GM12864 (cell line): ENCODE data around the gene ANP32A.

Experiments used
- DNase-seq: peaks from one replicate; pipeline ENCODE4 v3.0.0-alpha.2; 2011; ENCODE audit warnings: low read depth
- H3K4me3 ChIP-seq: 2 replicates; pipeline ENCODE4 v1.5.1; 2011; ENCODE audit warnings: mild to moderate bottlenecking, low read depth, low read length, control low read depth
- TF ChIP-seq, protein P1 (sequence below): IDR thresholded peaks from 2 replicates; pipeline ENCODE4 v1.5.1; 2011; ENCODE audit warnings: low read depth, mild to moderate bottlenecking, moderate library complexity, low read length, control low read depth, inconsistent platforms; ENCODE audit errors: missing control alignments

ANP32A gene

DNA sequence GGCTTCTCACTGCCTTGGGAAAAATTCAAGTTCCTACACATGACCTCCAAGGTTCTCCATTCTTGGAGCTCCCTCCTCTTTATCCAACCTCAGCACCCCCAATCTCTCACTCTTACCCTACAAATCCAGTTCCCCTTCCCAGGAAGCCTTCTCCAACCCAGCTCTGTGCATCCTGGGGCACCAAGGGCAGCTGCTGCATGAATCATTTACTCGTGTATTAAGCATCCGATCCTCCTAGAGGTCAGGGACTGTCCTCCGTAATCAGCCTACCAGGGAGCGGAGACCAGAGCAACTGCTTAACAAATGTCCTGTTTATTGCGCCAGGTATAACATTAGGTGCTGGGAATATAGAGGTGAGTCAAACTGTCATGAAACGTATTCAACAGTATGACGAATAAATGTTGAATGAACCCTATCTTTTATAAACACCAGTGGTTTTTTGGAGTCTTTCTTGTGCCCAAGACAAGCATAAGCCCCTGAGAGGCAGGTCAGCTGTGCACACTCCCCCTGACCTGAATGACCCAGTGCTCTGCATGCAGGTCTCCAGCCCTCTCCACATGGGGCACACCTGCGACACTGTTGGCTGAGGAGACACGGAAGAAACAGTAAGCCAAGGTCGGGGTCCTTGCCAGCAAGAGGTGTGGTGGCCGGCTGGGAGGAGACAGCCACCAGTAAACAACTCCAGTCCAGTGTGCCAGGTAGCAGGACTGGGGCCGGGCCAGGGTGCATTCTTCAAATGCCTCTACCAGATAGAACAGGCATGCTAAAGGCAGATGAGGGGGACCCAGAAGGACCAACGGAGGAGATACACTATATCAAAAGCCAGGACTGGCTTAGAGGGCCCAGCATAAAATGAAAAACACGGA is 27.6 kb downstream of the ANP32A start:
- TF ChIP-seq, protein P1, sequence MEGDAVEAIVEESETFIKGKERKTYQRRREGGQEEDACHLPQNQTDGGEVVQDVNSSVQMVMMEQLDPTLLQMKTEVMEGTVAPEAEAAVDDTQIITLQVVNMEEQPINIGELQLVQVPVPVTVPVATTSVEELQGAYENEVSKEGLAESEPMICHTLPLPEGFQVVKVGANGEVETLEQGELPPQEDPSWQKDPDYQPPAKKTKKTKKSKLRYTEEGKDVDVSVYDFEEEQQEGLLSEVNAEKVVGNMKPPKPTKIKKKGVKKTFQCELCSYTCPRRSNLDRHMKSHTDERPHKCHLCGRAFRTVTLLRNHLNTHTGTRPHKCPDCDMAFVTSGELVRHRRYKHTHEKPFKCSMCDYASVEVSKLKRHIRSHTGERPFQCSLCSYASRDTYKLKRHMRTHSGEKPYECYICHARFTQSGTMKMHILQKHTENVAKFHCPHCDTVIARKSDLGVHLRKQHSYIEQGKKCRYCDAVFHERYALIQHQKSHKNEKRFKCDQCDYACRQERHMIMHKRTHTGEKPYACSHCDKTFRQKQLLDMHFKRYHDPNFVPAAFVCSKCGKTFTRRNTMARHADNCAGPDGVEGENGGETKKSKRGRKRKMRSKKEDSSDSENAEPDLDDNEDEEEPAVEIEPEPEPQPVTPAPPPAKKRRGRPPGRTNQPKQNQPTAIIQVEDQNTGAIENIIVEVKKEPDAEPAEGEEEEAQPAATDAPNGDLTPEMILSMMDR: no peak
- no peak for DNase-seq
- H3K4me3 ChIP-seq: no peak overlapping the region

DNA sequence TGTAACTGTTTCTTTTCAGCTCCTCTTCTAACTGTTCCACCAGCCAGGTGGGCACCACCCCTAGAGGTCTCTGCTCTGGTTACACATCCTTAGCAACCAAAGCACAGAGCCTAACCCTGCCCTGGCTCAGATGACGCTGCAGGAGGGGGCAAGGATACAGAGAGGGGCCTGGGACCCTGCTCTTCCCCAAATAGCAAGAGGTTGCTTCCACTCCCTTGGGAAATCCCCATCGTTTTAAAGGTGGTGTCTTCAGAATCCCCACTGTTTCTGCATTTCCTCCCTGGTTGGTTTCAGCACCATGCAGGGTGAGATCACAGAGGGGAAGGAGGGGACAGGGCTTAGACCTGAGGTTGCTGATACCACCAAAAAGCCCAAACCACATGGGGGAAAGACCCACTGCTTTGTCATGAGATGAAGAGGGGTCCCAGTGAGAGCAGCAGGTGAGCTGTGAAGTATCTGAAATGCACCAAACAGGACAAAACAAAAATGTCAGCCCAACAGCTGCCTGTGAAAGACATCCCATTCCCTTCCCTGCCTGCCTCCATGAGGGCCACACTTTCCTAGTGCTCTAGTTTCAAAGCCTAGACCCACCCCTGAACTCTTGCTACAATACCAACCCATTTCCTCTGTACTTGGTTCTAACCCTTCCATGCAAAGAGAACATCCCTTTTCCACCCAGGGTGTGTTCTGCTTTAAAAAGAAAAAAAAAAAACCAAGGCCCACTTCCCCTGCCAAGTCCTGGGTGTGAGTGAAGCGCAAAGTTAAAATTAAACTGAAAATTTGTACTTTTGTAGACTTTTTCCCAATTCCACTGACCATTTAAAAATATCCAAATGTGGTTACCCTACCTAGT is 29.0 kb downstream of the ANP32A start:
- peak; percentile 72 for DNase-seq
- H3K4me3 ChIP-seq: no peak overlapping the region
- TF ChIP-seq, protein P1: peak; percentile 26

DNA sequence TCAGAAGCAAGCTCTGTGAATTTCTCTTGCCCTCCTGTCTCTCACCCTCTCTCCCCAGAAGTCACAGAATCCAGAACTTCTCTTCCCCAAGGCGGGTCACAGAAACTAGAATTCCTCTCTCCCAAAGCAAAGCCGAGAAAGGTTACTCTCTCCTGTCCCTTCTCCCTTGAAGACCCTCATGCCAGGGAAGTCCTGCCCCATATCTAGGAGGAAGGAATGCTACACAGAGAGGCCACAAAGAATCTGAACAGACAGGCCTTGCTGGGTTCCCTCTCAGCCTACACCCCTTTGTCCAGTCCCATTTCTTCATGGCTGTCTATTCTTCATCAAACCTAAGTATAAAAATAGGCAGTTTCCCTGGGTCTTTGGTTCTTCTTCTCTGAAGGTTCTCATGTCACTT is 29.8 kb downstream of the ANP32A start:
- TF ChIP-seq, protein P1: no peak
- H3K4me3 ChIP-seq: no peak overlapping the region

DNA sequence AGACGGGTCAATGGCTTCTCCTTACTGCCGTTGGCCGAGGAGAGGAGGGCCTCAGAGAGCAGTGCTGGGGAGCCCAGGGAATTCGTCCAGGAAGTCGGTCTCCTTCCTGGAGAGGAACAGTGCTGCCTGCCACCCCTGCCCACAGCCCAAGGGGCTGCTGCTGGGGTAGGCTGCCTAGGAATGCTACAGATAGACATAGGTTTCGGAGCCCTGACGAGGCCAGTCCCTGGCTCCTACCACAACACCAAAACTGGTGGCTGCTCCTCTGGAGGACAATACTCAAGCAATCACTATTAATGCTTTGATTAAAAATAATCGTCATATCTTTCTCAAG is 30.5 kb downstream of the ANP32A start:
- DNase-seq: no peak
- no peak overlapping the region for H3K4me3 ChIP-seq
- TF ChIP-seq, protein P1: no peak

More for the DNA sequence above, 29.8 kb downstream of the ANP32A start:
- DNase-seq: no peak

DNA sequence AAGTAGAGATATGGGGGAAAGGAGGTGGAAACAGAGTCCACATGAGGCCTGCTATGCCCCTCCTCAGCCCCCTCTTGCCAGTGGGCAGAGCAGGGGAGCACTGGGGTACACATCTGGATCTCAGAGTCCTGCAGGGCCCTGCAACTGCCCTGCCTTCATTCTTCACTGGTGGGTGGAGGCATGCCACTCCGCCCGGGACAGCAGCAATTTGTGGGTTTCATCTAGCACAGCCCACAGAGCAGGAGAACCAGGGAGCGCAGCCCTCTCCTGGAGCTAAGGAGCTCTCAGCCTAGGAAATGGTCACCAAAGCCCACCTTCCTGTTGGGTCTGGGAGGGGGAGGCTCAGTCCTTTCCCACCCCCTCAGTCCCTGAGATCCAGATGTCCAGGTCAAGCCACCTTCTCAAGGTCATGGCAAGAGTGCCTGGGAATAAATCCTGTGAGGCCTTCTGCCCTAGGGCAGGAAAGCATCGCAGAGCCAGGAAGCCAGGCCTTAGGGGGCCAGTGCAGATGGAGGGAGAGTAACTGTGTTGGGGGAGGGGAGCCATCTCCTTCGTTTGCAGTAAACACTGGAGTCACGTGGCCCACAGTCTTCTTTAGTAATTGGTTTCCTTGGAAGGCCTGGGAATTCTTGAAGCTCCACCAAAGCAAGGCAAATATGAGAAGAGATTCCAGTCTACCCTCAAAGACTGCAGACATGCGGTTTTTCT is 31.0 kb downstream of the ANP32A start:
- DNase-seq: no peak
- TF ChIP-seq, protein P1: no peak
- no peak overlapping the region for H3K4me3 ChIP-seq

DNA sequence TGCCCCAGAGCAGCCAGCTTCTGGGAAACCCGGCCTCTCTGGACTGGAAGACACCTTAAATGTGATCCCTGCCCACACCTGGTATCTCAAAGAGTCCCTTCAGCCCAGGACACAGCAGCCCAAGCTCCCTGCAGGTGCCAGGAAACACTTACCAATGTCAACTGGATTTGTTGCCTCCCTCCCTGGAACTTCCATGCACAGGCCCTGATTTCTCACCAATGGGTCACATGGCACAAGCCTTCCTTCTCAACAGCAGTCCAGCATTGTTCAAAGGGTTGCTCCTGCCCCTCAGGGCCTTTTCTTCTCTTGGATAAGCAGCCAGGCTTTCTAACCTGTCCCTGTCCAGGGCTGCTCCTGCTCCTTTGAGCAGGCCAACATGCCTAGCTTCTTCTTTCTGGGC is 31.6 kb downstream of the ANP32A start:
- no peak for DNase-seq
- TF ChIP-seq, protein P1: no peak
- no peak overlapping the region for H3K4me3 ChIP-seq
